Muscle of arm (tissue), 12 donors: ENCODE data around the gene SPTLC3. TPM values are rescaled to one million over a fixed set of nuclear protein-coding genes. Genes with fewer than 3 reads are reported as not detected.

Source experiments
- DNase-seq: peaks from one replicate; pipeline ENCODE4 v3.0.0-alpha.2; 2013
- polyA plus RNA-seq, 12 donors: library from polyadenylated mRNA; unstranded; fragments of 120-200 nt; gene quantifications; one replicate each; pipeline ENCODE4 v1.2.1, GENCODE V29; 2013; ENCODE audit not compliant: insufficient read length in 12 of 12

SPTLC3 gene
- polyA plus RNA-seq, 12 donors = 1.6 to 10.7 (median 3.1) TPM; not detected in 1

DNA sequence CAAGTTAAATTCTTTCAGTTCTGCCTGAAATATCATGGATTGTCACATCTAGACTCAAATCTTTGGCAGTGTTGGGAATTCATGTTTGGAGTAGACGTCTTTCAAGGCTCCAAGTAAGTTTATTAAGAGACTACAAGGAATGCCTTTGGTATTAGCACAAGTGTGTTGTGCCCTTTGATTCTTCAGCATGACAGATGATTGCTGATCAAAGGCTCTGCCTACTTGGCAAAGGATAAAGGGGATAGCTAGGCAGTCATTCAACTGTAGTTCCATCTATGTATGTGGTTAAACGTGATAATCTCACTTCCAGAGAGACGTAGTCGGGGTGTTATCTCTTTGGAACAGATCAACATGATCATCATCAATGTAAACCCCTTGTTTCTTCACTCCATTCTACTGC, 86.2 kb downstream of the SPTLC3 start:
- DNase-seq = no peak

DNA sequence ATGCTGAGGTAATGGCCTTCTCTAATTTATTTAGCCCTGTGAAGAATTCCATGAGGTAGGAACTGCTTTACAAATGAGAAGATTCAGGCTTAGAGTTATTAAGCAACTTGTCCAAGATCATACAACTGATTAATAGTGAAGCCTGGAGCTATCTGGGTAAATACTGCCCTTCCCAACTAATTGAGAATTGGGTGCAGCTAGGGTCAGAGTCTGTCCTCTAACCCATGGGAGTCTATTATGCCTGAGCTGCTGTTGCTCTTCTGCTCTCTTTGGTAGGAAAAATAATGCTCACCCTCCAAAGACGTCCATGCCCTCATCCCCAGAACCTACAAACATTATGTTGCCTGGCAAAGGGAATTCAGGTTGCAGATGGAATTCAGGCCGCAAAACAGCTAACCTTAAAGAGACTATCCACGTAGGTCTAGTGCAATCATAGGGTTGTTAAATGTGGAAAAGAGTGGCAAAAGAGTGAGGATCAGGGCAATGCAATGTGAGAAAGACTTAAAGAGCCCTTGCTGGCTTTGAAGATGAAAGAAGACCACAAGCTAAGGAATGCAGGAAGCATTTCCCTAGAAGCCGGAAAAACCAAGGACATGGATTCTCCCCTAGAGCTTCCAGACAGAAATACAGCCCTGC, 90.1 kb downstream of the SPTLC3 start:
- no peak for DNase-seq

DNA sequence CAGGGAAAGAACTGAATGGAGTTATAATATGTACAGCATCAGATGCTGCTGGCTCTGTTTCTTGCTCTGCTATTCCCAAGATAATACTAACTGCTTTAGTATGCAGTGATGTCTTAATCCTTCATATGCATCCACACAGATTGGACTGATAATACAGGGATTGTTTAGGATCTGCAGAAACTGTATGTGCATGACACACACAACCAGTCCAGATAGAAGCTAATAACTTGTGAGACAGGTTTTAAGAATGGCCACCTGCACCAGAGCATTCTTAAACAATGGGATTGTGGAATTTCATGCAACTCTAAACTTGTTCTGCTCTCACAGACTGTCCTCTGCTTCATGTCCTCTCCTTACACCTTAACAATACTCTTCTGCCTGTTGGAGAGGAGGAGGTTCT, 90.9 kb downstream of the SPTLC3 start:
- DNase-seq = no peak

DNA sequence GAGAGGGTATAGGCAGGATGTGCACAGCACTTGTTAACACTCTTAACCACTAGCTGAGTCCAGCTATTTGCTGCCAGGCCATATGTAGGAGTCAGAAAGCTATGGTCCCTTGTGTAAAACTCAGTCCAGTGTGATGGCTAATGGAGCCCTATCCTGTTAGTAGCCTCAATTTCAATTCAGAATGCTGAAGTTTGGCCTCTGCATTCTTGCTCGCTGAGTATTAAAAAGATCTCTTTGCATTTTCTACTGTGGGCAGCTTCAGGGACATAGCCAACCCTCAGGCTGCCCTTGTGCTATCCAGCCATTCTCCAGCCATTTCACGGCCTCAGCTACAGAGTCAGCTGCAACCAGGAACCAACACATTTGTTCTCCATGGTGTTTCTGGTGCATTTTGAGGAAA, 92.5 kb downstream of the SPTLC3 start:
- DNase-seq = no peak

DNA sequence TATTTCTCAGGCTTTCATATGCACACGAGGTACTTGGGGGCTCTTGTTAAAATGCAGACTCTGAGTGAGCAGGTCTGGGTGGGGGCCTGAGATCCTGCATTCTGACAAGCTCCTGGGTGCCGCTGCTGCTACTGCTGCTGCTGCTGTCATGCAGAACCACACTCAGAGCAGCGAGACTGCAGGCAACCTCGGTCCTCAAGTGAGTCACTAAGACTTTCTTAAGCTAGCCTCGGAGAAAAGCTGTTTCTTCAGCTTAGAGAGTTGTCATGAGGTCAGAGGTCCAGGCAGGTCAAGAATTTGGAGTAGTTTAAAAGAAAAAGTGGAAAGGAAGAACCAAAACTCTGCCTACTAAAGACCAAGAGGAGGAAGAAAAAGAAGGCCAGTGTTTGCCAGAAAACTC, 92.9 kb downstream of the SPTLC3 start:
- no peak for DNase-seq

DNA sequence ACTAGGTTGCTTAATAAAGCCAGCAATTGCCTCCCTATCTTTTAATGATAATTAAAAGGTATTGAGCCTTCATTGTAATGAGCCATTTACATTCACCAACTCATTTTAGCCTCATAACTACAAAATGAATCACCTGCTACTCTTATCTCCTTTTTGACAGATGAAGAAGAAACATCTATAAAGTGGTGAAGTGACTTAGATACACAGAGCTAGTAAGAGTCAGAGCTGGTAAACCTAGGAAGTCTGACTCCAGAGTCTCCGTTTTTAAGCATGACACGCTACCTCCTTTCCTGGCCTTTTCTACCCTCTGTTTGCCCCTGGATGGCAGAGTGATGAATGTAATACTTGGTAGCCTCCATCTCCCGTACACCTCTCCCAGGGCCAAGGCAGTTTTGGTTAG, 93.5 kb downstream of the SPTLC3 start:
- no peak for DNase-seq

DNA sequence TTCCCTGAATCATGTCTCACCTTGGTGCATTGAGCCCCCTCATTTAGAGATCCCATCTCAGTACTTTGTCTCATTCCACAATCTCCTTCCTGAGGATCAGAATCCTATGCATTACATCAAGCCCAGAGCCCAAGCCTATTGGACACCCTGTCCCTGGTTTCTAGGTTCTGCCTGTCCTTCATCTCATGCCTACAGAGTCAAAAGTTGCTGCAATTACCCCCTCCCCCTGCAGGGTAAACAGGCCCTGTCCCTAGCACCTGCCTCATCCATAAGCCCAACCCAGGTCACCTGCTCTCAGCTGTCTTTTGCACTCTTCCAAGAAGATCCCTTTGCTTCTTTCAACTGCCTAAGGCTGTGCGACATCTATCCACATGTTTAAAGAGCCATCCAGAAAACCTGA, 93.9 kb downstream of the SPTLC3 start:
- DNase-seq = no peak

DNA sequence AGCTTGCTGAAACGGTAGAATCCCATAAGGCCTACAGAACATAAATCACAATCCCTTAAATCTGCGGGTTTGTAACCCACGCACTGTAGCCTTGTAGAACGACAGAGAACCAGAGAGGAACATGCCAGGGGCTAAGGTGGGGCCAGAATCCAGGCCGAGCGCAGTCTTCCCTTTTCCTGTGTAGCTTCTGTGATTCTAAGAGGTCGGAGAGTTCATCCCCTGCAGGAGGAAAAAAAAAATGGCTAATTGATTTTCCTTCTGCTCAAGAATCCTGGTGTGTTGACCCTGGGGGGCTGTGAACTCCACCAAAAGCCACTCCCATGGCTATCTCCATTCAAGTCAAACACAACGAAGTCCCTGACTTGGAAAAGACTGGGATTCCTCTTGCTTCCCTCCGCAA, 96.3 kb downstream of the SPTLC3 start:
- DNase-seq = no peak

DNA sequence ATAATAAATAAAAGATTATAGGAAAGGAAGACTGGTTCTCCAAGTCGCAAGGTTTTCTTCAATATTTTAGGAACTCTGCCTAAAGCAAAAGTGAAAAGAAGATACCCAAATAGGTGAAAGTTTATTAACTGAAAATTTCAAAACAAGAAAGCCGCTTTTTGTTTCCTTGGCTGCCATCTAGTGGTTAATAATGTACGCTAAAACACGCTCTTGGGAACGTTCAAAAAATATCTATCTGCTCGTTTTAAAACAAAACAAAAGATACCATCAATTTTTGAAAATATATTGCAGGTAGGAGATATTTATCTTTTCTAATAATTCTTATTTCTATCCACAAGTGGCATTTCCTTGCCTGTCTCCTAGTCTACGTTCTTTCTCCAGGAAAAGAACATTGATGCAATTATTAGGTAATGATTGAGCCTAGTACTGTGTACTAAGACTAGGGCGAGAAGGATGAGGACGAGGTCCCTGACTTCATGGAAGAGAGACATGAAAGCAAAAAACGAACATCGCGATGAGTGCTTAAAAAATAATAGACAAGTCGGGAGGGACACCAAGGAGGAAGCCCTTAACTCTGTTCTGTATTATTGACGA, 97.2 kb downstream of the SPTLC3 start:
- peak; percentile 38 for DNase-seq

DNA sequence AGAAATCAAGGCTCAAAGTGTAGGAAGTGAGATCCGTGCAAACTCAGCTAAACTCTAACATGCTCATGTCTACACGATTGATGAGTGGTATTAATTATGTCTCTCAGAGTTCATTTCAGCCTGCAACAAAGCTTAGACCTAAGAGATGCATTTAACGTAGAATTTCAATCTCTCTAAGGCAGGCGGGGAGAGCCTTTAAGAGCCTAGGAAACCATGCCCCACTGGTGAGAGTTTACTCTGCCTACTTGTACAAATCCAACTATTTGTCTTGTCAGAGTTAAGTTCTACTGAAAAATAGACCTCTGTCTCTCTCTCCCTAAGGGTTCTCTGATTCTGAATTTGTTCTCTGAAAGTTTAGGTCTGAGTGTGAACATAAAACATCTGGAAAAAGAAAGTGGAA, 100.9 kb downstream of the SPTLC3 start:
- DNase-seq = no peak

DNA sequence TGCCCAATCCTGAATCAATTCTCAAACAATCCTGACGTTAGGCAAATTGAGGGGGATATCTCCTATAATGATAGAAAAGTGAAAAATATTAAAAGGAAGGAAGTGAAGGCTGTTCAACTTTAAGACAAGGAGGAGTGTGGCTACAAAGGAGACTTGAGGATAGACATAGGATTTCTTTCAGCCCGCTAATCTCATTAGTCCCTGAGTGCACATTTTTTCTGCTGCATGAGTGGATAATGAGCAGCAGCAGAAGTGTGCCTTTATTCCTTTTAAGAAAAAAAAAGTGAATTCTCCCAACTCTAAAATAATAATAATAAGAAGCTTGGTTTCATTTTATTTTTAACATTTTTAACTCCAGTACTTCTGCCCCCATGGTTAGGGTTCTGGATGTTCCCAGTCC, 102.0 kb downstream of the SPTLC3 start:
- no peak for DNase-seq

DNA sequence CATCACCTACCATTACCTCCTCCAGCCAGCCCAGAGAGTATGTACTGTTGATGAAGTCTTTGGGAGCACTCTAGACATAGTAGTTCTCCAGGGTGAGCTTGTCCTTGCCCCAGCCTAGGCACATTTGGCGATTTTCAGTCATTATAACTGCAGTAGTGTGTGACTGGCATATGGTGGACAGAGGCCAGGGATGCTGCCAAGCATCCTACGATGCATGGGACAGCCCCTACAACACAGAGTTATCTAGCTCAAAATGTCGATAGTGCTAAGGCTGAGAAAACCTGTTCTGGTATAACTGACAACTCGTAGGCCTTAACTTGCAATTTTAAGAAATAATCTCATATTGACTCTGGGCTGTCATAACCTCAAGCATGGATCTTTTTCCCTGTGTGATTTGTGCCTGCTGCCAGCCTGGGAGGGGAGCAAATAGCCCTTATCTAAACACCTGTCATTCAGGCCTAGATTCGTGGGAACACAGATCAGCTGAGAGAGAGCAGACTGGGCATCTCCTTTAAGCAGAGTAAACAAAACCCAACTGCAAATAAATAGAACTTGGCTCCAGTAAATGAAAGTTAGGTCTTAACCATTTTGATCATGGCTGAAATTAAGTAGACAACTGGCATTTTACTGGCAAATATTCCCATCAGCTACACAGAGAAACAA, 102.6 kb downstream of the SPTLC3 start:
- DNase-seq = no peak

DNA sequence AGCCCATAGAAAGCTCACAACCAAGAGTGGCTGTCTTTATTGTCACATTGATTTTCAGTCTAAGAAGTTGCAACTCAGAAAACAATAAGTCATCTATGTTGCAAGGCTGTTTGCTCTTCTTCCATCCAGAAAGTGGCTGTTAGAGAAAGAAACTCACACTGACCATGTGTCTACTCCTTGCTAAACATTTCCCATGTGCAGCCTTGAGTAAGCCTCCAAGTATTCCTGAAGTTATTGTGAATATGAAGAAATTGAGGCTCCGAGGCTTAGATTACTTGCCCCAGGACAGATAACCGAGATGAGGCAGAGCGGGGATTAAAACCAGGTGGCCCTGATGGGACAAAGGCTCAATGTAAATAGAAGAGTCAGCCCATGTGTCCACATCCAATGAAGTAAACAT, 105.0 kb downstream of the SPTLC3 start:
- DNase-seq = no peak

DNA sequence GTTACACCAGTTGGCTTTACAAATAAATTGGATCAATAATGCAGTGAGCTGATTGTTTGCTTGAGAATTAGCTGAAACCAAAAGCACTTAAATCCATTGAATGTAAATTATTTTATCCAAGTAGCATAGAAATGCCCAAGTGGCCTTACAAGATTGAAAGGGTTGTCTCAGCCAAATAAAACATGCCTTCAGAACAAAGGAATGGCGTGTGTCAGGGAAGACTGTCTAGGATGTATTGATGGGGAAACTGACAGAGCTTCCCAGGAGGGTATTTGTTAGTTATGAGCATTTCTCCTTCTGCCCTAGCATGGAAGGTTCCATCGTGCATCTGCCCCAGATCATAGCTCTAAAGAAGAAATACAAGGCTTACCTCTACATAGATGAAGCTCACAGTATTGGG, 108.4 kb downstream of the SPTLC3 start:
- DNase-seq = no peak

DNA sequence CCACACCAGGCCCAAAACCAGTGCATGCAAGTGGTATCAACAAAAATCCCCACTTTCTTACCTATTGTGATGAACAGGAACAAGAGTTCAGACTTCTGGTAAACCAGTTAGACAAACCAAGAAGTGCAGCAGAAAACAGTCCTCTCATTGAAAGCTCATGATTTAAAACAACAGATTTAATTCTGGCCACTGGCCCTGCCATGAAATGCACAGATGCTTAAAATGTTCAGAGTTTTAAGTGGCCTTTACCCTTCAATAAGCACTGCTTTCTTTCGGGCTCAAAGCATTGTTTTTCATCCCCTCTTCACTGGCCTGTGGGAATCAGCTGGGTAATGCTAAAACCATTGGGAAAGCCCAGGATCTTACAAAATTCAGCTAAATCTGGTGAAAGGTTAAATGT, 109.9 kb downstream of the SPTLC3 start:
- DNase-seq = no peak

DNA sequence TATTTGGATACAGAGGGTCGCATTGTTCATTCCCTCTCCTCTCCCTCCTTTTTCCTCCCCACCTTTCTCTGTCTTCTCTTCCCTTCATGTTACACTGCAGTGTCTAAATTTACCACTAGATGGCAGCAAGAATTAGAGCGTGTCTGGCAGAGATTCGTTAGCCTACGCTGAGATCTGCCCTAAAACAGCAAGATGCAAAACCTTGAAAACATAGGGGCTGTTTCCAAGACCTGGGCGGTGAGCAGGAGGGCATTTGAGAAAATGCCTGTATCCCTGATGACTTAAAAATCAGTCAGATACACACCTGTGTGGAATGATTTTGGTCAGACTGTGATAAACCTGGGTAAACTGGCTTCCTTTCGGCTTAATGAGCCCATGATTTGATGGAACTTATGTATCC, 110.8 kb downstream of the SPTLC3 start:
- peak; percentile 79 for DNase-seq

DNA sequence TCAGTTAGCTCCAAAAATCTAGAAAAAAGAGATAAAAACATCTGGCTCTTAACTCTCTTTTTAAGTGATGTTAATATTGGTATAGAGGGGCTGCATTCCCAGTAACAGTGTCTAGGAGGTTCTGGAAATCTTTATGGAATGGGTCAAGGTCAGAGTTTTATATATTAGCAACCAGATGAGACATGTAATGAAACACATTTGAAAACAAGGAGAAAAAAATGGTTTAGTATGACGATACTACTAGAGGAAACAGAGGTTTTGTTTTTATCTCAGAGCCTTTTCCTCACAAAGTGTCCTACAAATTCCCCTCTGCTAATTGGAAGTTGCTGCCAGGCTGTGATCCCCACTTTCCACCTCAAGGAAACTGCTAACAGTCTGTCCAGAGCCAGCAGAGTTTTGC, 111.7 kb downstream of the SPTLC3 start:
- no peak for DNase-seq

DNA sequence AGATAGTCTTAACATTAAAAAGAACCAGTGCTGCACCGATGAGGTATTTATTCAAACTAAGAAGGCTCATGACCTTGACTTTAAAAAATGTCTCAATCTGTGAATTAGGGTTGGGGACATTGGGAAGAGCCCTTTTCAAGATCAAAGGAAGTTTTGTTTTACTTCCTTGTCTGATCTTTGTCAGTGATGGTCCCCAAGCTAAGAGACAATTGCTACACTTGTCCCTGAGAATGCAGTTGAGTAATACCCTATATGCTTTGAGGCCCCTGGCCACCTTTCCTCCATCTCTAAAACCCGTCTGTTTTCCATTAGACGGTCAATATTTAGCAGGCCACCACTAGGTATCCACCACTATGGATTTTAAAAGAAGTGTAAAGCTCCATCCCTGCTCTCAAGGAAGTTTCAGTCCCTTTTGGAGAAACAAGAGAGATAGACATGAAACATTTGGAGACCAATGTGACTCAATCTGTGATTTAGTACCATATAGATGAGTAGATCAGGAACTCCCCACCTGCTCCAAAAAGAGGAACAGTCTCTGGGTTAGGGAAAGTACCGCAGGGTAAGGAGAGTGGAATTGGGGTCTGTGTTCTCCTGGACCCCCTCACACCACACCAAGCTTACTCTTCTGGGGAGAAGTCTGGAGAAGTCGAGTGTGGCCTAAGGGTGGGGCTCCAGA, 113.2 kb downstream of the SPTLC3 start:
- DNase-seq = no peak

DNA sequence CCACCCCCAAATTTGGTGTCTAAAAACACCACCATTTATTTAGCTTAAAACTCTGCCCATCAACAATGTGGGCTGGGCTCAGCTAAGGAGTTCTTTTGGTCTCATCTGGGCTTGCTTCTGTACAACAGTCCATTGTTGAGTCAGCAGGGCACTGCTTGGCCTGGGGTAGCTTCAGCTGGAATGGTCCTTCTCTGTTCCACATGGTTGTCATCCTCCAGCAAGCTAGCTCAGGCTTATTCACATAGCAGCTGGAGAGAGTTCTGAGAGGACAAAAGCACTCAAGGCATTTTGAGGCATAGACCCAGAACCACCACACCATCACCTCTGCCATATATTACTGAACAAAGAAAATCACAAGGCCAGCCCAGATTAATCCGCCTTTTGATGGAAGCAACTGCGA, 116.7 kb downstream of the SPTLC3 start:
- DNase-seq = no peak

DNA sequence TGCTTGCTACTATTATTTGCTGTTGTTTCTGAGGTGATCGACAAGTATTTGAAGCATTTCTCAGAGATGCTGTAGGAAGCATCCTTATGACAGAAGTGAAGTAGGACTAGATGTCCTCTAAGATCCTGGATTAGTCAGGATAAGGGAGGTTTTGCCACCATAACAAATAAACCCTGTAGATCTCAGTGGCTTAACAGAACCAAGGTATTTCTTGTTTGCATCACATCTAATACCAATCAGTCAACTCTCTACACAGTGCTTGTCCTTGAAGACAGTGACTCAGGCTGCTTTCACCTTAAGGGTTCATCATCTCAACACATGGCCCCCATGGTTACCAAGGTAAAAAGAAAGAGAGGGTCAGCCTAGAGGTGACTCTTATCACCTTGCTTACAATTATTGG, 119.4 kb downstream of the SPTLC3 start:
- no peak for DNase-seq

DNA sequence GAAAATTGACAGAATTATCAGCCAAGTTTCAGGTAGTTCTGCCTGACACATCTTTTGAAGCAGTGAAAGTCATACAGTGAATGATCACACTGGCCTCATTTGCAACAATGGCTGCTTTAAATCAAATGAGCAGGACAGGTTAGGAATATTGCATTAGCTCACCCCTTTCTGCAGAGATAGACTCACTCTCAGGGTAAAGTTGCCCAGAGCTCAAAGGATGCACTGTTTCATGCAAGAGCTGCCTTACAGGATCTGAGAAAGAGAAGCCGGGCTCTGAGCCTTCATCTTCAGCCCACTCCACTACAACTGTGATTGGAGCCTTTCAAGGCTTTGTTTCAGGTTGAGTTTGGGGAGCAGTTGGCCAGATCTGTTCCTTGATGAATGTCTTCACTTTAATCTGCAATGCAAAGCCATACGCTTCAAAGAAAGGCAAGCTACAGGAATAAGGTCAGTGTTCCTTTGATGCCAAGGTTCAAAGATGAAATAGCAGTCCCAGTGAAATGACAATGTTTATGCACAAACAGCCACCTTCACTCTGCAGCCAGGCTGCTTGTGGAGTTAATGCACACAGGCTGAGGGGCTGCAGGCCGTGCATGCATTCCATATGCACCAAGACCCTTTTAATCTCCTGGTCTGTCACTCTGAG, 121.4 kb downstream of the SPTLC3 start:
- DNase-seq = no peak

DNA sequence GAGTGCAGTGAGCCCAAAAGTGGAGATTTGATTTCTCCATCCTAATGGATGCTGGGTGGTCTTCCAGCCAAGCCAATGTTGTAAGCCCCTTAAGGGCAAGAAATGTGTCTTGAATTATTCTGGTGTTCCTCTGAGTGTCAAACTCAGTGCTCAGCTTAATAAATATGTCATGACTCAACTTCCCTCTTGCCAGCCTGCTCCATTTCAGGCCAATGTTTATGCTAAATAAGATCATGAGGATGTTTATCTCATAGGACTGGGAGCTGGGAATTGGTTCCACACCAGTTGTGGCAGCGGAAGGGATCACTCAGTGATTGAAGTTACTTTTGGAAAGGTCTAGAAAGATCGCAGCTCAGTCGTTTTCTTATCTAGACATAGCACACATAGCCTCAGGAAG, 121.9 kb downstream of the SPTLC3 start:
- no peak for DNase-seq

DNA sequence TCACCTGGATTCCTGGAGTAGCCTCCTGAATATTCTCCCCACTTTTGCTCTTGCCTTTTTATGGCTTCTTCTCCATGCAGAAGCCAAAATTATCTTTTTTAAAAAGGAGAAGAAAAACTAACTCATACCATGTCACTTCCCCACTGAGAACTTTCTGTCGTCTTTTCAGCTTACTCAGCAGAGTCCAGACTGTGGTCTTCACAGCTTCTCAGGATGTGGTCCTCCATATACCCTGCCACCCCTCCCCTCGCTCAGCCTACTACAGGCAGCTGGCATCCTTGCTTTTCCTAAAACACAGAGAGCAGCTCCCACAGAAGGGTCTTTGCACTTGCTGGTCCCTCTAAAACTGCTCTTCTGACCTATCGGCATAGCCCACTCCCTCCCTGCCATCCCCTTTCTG, 122.9 kb downstream of the SPTLC3 start:
- DNase-seq = no peak
